Measurements from ENCODE around the gene WDR81.
"Not testable (repeated sequence)": the region's sequence is repeated elsewhere in the genome, so short reads cannot be mapped to it uniquely, and the experiment has no call there.

The WDR81 gene

GRCh38 chr17:1754430-1755112 lies 30.1 kb downstream of the WDR81 start:
- DNase-seq (ENCODE audit: low read depth), result no peak

GRCh38 chr17:1755252-1755826 lies 30.8 kb downstream of the WDR81 start:
- no peak for DNase-seq (ENCODE audit: low read depth)

GRCh38 chr17:1755827-1756262 lies 31.3 kb downstream of the WDR81 start:
- no peak for DNase-seq (ENCODE audit: low read depth)

GRCh38 chr17:1758807-1759206 lies 34.3 kb downstream of the WDR81 start:
- DNase-seq (ENCODE audit: low read depth), result no peak

GRCh38 chr17:1759529-1759928 lies 35.0 kb downstream of the WDR81 start:
- DNase-seq (ENCODE audit: low read depth), result no peak

- no peak for DNase-seq (ENCODE audit: low read depth)
Observed at GRCh38 chr17:1762233-1762900, 37.9 kb downstream of the WDR81 start.

- DNase-seq (ENCODE audit: low read depth), result no peak
Observed at GRCh38 chr17:1762901-1763898, 38.7 kb downstream of the WDR81 start.

GRCh38 chr17:1764284-1764683 lies 39.8 kb downstream of the WDR81 start:
- peak; percentile 17 for DNase-seq (ENCODE audit: low read depth)

GRCh38 chr17:1764705-1765104 lies 40.2 kb downstream of the WDR81 start:
- not testable (repeated sequence) for DNase-seq (ENCODE audit: low read depth)

GRCh38 chr17:1765576-1765975 lies 41.1 kb downstream of the WDR81 start:
- DNase-seq (ENCODE audit: low read depth), result no peak

- DNase-seq (ENCODE audit: low read depth), result no peak
Observed at GRCh38 chr17:1766382-1767135, 42.1 kb downstream of the WDR81 start.

- no peak for DNase-seq (ENCODE audit: low read depth)
Observed at GRCh38 chr17:1767358-1767757, 42.9 kb downstream of the WDR81 start.

GRCh38 chr17:1769822-1770477 lies 45.4 kb downstream of the WDR81 start:
- DNase-seq (ENCODE audit: low read depth), result no peak

- not testable (repeated sequence) for DNase-seq (ENCODE audit: low read depth)
Observed at GRCh38 chr17:1773000-1773695, 48.6 kb downstream of the WDR81 start.

- no peak for DNase-seq (ENCODE audit: low read depth)
Observed at GRCh38 chr17:1773696-1774181, 49.2 kb downstream of the WDR81 start.

- DNase-seq (ENCODE audit: low read depth), result no peak
Observed at GRCh38 chr17:1774390-1775176, 50.1 kb downstream of the WDR81 start.

GRCh38 chr17:1776328-1776727 lies 51.8 kb downstream of the WDR81 start:
- no peak for DNase-seq (ENCODE audit: low read depth)

GRCh38 chr17:1776857-1777256 lies 52.4 kb downstream of the WDR81 start:
- DNase-seq (ENCODE audit: low read depth), result no peak

GRCh38 chr17:1779571-1780131 lies 55.1 kb downstream of the WDR81 start:
- DNase-seq (ENCODE audit: low read depth), result no peak

All from stimulated activated CD8-positive, alpha-beta memory T cell treated with anti-CD3 and anti-CD28 coated beads, Interleukin-12 subunit alpha, Interleukin-12 subunit beta, amount 100 ng/mL, for 4 hours (primary cell).